Psoas muscle (tissue), 8 donors: ENCODE results near the gene PAPPA. TPM values are rescaled to one million over a fixed set of nuclear protein-coding genes. Genes with fewer than 3 reads are reported as not detected.

Source experiments
- ATAC-seq, 4 donors: fragments of 200-7000 bp; cut with Tn5 transposase; one replicate each; pipeline ENCODE4 v1.9.1; 2020; ENCODE audit warnings: moderate library complexity in 3 of 4, mild to moderate bottlenecking in 2 of 4
- DNase-seq, 2 donors: peaks; one replicate each; pipeline ENCODE4 v3.0.0-alpha.2; 2020
- H3K27ac ChIP-seq: fragments of 200-600 bp; one replicate; pipeline ENCODE4 v1.8.0; 2022
- H3K27me3 ChIP-seq, 3 donors: fragments of 200-600 bp in 1 of 3; one replicate each; pipeline versions ENCODE4 v1.6.1 to v1.8.0; 2013 to 2022; ENCODE audit warnings: low read length in 2 of 3, mild to moderate bottlenecking in 2 of 3, moderate library complexity in 1 of 3; ENCODE audit not compliant: insufficient read depth in 3 of 3
- H3K36me3 ChIP-seq, 2 donors: fragments of 200-600 bp in 1 of 2; one replicate each; pipeline versions ENCODE4 v1.6.1 to v1.8.0; 2013 to 2022; ENCODE audit warnings: low read depth in 1 of 2, mild to moderate bottlenecking in 1 of 2, moderate library complexity in 1 of 2; ENCODE audit not compliant: insufficient read depth in 1 of 2
- H3K4me1 ChIP-seq: fragments of 200-600 bp; one replicate; pipeline ENCODE4 v1.8.0; 2022
- H3K4me3 ChIP-seq: fragments of 200-600 bp; one replicate; pipeline ENCODE4 v1.8.0; 2022; ENCODE audit warnings: mild to moderate bottlenecking
- H3K9me3 ChIP-seq: fragments of 200-600 bp; one replicate; pipeline ENCODE4 v1.8.0; 2022
- CTCF ChIP-seq: fragments of 200-600 bp; IDR thresholded peaks from one replicate; pipeline ENCODE4 v1.8.0; 2022; ENCODE audit warnings: antibody characterized with exemption
- WGBS, 3 donors: extraction: QIAGEN DNeasy Blood & Tissue Kit; methylation state at CpG; one replicate each; pipeline versions ENCODE4 v1.1.6 to v1.1.7; 2013; 5-methylcytosine and 5-hydroxymethylcytosine counted together
- intact Hi-C, 2 donors: fragments of 100-400 bp; cut with DNase I; formaldehyde crosslinking; loops; one replicate each; pipeline versions ENCODE4 v1.11.0 to v1.14.2; 2022
- polyA plus RNA-seq, 3 donors: library from polyadenylated mRNA; stranded (reverse); fragments of 200-250 nt; gene quantifications; one replicate each; pipeline ENCODE4 v1.2.3, GENCODE V29; 2013
- total RNA-seq, 4 donors: library from RNA; stranded (reverse); fragmentation: NEBNext Ultra II Directional in 2 of 4; extraction: Animal tissue kit (Norgen Biotek cat#: 25700) in 2 of 4; gene quantifications; one replicate each; pipeline versions ENCODE4 v1.2.1 to v1.2.4, GENCODE V29; 2021 to 2023
- donor health status: healthy with polysubstance abuse.
- donor health status: DM: no; HTN: no; CAD: no; lungs with moderate emphysema.
- donor health status: Bipolar disorder and iron deficiency.
- donor health status: healthy.
- donor health status: DM: yes; HTN: yes; CAD: no.
- donor health status: DM: no; HTN: no; CAD: no.
- donor health status: DM: no; HTN: no; CAD: no.
- donor health status: DM: yes; HTN: yes; CAD: no.

The PAPPA gene
- total and polyA plus RNA-seq, 7 donors = 0.07 to 0.88 (median 0.61) TPM

GRCh38 chr9:116163293-116164055, 9.9 kb downstream of the PAPPA start:
- Histone ChIP-seq H3K27ac (no peak overlapping the region), H3K4me3 (no peak overlapping the region), H3K27me3 (no peaks in the 10 kb centered on the region), H3K36me3 (no peaks in the 10 kb centered on the region), H3K9me3 (no peaks in the 10 kb centered on the region), H3K4me1 (no peaks in the 10 kb centered on the region)
- DNase-seq = peak in 1 of 2 donors; percentile 41
- WGBS, 3 donors = 72 to 91% (median 73%) methylated on average over 2 of the region's 2 CpGs
- peak; percentile 49 for TF ChIP-seq CTCF
- ATAC-seq = peak; percentile 40 to 66 (median 46)
- intact Hi-C loops = loop anchor here in 1 of 2 donors (5.0 kb wide), 2 partner anchors 404 to 499 kb away; no protein-coding TSS in a partner anchor

- no peak for TF ChIP-seq CTCF
- DNase-seq (no peak), ATAC-seq (no peak)
- 78 to 83% (median 81%) methylated on average over 2 of the region's 2 CpGs for WGBS, 3 donors
- no peak overlapping the region for H3K4me3 ChIP-seq
- H3K27me3 ChIP-seq = no peaks in the 10 kb centered on the region
- no peaks in the 10 kb centered on the region for H3K4me1 ChIP-seq
- intact Hi-C loops = no loop called here
- H3K9me3 ChIP-seq = no peaks in the 10 kb centered on the region
- no peak overlapping the region for H3K27ac ChIP-seq
- no peaks in the 10 kb centered on the region for H3K36me3 ChIP-seq
These were observed 12.3 kb downstream of the PAPPA start for GRCh38 chr9:116165912-116166311.

GRCh38 chr9:116166713-116167112, 13.1 kb downstream of the PAPPA start:
- H3K4me1 ChIP-seq = no peaks in the 10 kb centered on the region
- H3K9me3 ChIP-seq = no peaks in the 10 kb centered on the region
- no peaks in the 10 kb centered on the region for H3K36me3 ChIP-seq
- DNase-seq (no peak), ATAC-seq (no peak)
- WGBS, 3 donors = 94 to 96% (median 94%) methylated on average over 1 of the region's 1 CpG
- no peak overlapping the region for H3K4me3 ChIP-seq
- H3K27me3 ChIP-seq = no peaks in the 10 kb centered on the region
- intact Hi-C loops = no loop called here
- peak; percentile 7 for TF ChIP-seq CTCF
- no peak overlapping the region for H3K27ac ChIP-seq

GRCh38 chr9:116168231-116168630, 14.6 kb downstream of the PAPPA start:
- Histone ChIP-seq H3K9me3 (no peaks in the 10 kb centered on the region), H3K4me1 (no peaks in the 10 kb centered on the region), H3K27ac (no peak overlapping the region), H3K4me3 (no peak overlapping the region), H3K27me3 (no peaks in the 10 kb centered on the region), H3K36me3 (no peaks in the 10 kb centered on the region)
- no peak for ATAC-seq
- DNase-seq = no peak
- no peak for TF ChIP-seq CTCF
- intact Hi-C loops = no loop called here

- no peak for TF ChIP-seq CTCF
- intact Hi-C loops = no loop called here
- no peaks in the 10 kb centered on the region for H3K9me3 ChIP-seq
- H3K36me3 ChIP-seq = no peaks in the 10 kb centered on the region
- DNase-seq (no peak), ATAC-seq (no peak)
- H3K27ac ChIP-seq = no peak overlapping the region
- H3K4me1 ChIP-seq = no peaks in the 10 kb centered on the region
- 40 to 51% (median 43%) methylated on average over 2 of the region's 2 CpGs for WGBS, 3 donors
- no peak overlapping the region for H3K4me3 ChIP-seq
- H3K27me3 ChIP-seq = peaks cover 0 to 4% (median 0%) of the 10 kb centered on the region in 3 donors
These were observed 18.6 kb downstream of the PAPPA start for GRCh38 chr9:116172216-116172615.
